ENCODE measurements around the gene VIL1.

The VIL1 gene

DNA sequence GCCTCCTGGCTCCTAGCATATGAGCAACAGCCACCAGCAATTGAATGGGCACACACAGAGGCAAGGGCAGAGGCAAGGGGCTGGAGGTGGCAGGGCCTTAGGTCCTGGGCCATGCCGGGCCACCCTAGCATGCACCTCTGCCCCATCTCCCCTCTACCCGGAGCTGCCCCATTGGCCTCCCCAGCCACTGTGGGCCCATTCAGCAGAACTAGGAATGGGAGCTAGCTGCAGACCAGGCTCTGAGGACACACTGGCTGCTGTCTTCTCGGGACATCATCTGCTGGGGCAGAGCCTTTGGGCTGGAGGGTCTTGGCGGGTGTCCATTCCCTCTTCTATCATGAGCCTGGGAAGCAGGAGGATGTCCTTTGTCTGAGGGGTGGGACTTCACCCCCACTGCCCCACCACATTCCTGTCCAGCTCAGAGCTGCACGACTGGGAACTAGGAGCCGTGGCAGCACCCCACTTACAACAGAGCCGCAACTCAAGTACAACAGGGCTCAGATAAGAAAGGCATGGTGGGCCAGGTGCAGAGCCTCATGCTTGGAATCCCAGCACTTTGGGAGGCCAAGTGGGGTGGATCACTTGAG, 800 bp downstream of the VIL1 start:
- Histone ChIP-seq H3K27ac (ENCODE audit: low read depth, low read length) (no peak overlapping the region), H3K36me3 (ENCODE audit: low read length) (no peaks in the 10 kb centered on the region), H3F3A (ENCODE audit: insufficient read depth) (no peaks in the 10 kb centered on the region), H3K9me3 (ENCODE audit: insufficient read depth, low read length) (no peaks in the 10 kb centered on the region), H2AFZ (ENCODE audit: low read depth, low read length, severe bottlenecking) (no peak overlapping the region), H3K4me2 (ENCODE audit: low read depth, low read length, poor library complexity, severe bottlenecking) (no peak overlapping the region), H3K27me3 (ENCODE audit: low read length) (no peaks in the 10 kb centered on the region), H3K79me2 (ENCODE audit: insufficient read depth, low read length) (no peaks in the 10 kb centered on the region), H3K4me3 (ENCODE audit: insufficient read depth, low read length, poor library complexity, severe bottlenecking) (no peak overlapping the region), H3K9me2 (replicated peaks; ENCODE audit: insufficient read depth, low read length) (no peaks in the 10 kb centered on the region), H3K9ac (ENCODE audit: low read length) (no peak overlapping the region), H4K20me1 (ENCODE audit: low read depth, low read length) (no peaks in the 10 kb centered on the region)
- TF ChIP-seq EZH2phosphoT487 (conservative IDR thresholded peaks at IDR 0.05; ENCODE audit: low read length) (no peak), CTCF (IDR thresholded peaks at IDR 0.05; ENCODE audit: insufficient read depth, low read length, poor library complexity, severe bottlenecking) (no peak)

- H3K9me3 ChIP-seq (ENCODE audit: insufficient read depth, low read length): no peaks in the 10 kb centered on the region
- H3K36me3 ChIP-seq (ENCODE audit: low read length): no peaks in the 10 kb centered on the region
- H3K27ac ChIP-seq (ENCODE audit: low read depth, low read length): no peak overlapping the region
- H2AFZ ChIP-seq (ENCODE audit: low read depth, low read length, severe bottlenecking): no peak overlapping the region
- no peaks in the 10 kb centered on the region for H3K27me3 ChIP-seq (ENCODE audit: low read length)
- H3K9ac ChIP-seq (ENCODE audit: low read length): no peak overlapping the region
- H3K4me3 ChIP-seq (ENCODE audit: insufficient read depth, low read length, poor library complexity, severe bottlenecking): no peak overlapping the region
- TF ChIP-seq CTCF (IDR thresholded peaks at IDR 0.05; ENCODE audit: insufficient read depth, low read length, poor library complexity, severe bottlenecking) (no peak), EZH2phosphoT487 (conservative IDR thresholded peaks at IDR 0.05; ENCODE audit: low read length) (no peak)
- no peaks in the 10 kb centered on the region for H3K79me2 ChIP-seq (ENCODE audit: insufficient read depth, low read length)
- no peak overlapping the region for H3K4me2 ChIP-seq (ENCODE audit: low read depth, low read length, poor library complexity, severe bottlenecking)
- no peaks in the 10 kb centered on the region for H3K9me2 ChIP-seq (replicated peaks; ENCODE audit: insufficient read depth, low read length)
- H4K20me1 ChIP-seq (ENCODE audit: low read depth, low read length): no peaks in the 10 kb centered on the region
- no peaks in the 10 kb centered on the region for H3F3A ChIP-seq (ENCODE audit: insufficient read depth)
These were observed 2.1 kb downstream of the VIL1 start for GRCh38 chr2:218421027-218421426.

GRCh38 chr2:218422403-218423086, 3.6 kb downstream of the VIL1 start:
- H3K9me2 ChIP-seq (replicated peaks; ENCODE audit: insufficient read depth, low read length): no peaks in the 10 kb centered on the region
- H3K4me3 ChIP-seq (ENCODE audit: insufficient read depth, low read length, poor library complexity, severe bottlenecking): no peak overlapping the region
- H3K79me2 ChIP-seq (ENCODE audit: insufficient read depth, low read length): no peaks in the 10 kb centered on the region
- no peaks in the 10 kb centered on the region for H3K36me3 ChIP-seq (ENCODE audit: low read length)
- H3K4me2 ChIP-seq (ENCODE audit: low read depth, low read length, poor library complexity, severe bottlenecking): no peak overlapping the region
- H2AFZ ChIP-seq (ENCODE audit: low read depth, low read length, severe bottlenecking): no peak overlapping the region
- no peak overlapping the region for H3K27ac ChIP-seq (ENCODE audit: low read depth, low read length)
- no peaks in the 10 kb centered on the region for H3K9me3 ChIP-seq (ENCODE audit: insufficient read depth, low read length)
- no peak overlapping the region for H3K9ac ChIP-seq (ENCODE audit: low read length)
- no peaks in the 10 kb centered on the region for H3K27me3 ChIP-seq (ENCODE audit: low read length)
- H3F3A ChIP-seq (ENCODE audit: insufficient read depth): no peaks in the 10 kb centered on the region
- TF ChIP-seq EZH2phosphoT487 (conservative IDR thresholded peaks at IDR 0.05; ENCODE audit: low read length) (no peak), CTCF (IDR thresholded peaks at IDR 0.05; ENCODE audit: insufficient read depth, low read length, poor library complexity, severe bottlenecking) (no peak)
- no peaks in the 10 kb centered on the region for H4K20me1 ChIP-seq (ENCODE audit: low read depth, low read length)

All from SU-DHL-6 (cell line).